UCSD-AML1 (cell line): ENCODE measurements around the gene LKAAEAR1.

ENCODE experiments used
- DNase-seq: peaks from one replicate; lab custom pipeline; 2025; ENCODE audit not compliant: unreplicated experiment; lab: John Stamatoyannopoulos, UW

LKAAEAR1 gene

GRCh38 chr20:64039293-64040160, 44.7 kb downstream of the LKAAEAR1 start:
- DNase-seq = no peak

- peak; percentile 88 for DNase-seq
These were observed 45.5 kb downstream of the LKAAEAR1 start for GRCh38 chr20:64038565-64039292.

- no peak for DNase-seq
These were observed 46.0 kb downstream of the LKAAEAR1 start for GRCh38 chr20:64038224-64038564.

GRCh38 chr20:64037498-64038213, 46.5 kb downstream of the LKAAEAR1 start:
- no peak for DNase-seq

GRCh38 chr20:64037199-64037497, 47.0 kb downstream of the LKAAEAR1 start:
- DNase-seq = no peak

- no peak for DNase-seq
These were observed 47.6 kb downstream of the LKAAEAR1 start for GRCh38 chr20:64036346-64037198.

- no peak for DNase-seq
These were observed 48.3 kb downstream of the LKAAEAR1 start, which contains the start of gene C20orf204 for GRCh38 chr20:64035933-64036345. TSS of gene C20orf204 (plus strand) at chr20:64036182. CDS start at chr20:64036324, 142 bp downstream.

GRCh38 chr20:64035066-64035932, 48.9 kb downstream of the LKAAEAR1 start:
- no peak for DNase-seq

- no peak for DNase-seq
These were observed 50.2 kb downstream of the LKAAEAR1 start for GRCh38 chr20:64033981-64034493.
